ENCODE results near the gene LRMDA.
"Not testable (repeated sequence)": the region's sequence is repeated elsewhere in the genome, so short reads cannot be mapped to it uniquely, and the experiment has no call there.

Gene LRMDA

DNA sequence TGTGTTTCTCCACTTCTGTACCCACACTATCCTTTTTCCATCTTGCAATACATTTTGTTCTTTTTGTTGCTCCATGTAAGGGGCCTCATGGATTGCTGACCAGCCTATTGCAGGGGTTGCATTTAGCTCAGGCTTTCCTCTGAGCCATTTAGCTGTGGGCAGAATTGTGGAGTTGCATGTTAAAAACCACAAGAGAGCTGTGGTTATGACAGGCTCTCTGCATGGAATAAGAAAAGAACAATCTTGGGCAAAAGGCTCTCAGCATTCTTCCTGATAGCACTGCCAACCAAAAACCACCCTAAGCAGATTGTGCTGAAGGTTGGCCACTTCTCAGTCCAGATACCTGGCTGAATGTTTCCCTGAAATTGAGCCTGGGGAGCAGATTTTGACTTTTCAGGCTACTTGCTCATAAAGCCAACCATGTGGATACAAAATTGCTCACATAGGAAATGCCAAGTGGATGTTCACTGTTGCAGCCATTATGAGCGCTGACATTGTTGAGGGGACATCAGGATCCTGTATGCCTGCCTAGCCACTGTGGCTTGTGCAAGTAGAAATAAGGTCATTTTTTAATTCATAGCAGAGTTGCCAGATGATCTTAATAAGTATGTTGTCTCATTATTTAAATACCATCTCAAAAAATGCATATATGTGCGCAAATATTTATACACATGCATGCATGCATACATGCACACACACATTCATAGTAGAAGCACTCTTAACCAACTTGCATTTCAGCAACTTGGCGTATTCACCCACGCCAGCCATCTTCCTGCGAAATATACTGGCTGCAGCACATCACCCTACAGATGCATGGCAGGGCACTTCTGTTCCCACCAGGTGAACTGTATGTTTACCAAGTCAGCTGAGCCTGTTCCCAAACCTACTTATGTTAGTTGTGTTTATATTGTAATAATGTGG lies 695.4 kb downstream of the LRMDA start:
- intact Hi-C loops (cut with DNase I): no loop called here
- no peak for DNase-seq

DNA sequence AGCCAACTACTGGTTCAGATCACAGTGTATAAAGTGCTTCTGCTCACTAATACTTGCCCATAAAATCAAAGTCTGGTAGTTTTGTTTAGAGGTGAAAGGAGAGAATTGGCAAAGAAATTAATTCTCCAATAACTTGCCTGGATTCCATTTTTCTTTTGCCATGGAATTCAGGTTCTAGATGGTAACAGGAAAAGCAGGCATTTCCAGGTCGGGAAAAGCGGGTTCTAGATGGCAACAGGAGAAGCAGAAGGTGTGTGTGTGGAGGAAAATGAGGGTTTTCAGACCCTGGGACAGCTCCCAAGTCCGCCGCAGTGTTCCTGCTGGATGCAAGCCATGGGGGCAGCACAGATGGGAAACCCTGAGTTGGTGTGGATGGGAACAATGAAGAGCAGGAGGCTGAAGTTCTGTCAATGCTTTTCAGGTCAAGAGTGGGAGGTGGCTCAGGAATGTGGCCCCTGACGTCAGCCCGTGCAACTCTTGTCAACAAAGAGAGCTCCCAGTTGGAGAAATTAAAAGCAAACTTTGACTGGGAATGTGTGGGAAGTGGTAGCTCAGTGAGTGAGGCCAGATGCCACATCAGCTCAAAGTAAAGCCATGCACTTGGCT lies 696.7 kb downstream of the LRMDA start:
- peak in 2 of 42 donors; percentile 3 to 51 for DNase-seq
- intact Hi-C loops (cut with DNase I): no loop called here

DNA sequence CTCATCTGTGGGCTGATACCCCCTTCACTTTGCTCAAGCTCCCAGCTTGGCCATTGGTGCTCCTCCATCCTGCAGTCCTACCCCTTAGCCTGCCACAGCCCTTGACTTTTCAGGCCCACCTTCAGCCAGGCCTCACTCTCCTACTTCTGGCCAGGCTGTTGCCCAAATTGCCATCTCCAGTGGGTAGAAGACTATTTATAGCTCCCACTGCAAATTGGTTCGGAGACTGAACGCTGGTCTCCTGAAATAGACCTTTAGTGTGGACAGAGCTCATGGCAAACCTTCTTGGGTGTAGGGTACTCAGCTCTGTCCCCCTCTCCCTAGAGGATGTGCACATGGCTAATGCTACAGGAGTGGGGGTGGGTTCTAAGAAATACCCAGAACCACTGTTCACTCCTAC lies 697.8 kb downstream of the LRMDA start:
- intact Hi-C loops (cut with DNase I): no loop called here
- no peak for DNase-seq

DNA sequence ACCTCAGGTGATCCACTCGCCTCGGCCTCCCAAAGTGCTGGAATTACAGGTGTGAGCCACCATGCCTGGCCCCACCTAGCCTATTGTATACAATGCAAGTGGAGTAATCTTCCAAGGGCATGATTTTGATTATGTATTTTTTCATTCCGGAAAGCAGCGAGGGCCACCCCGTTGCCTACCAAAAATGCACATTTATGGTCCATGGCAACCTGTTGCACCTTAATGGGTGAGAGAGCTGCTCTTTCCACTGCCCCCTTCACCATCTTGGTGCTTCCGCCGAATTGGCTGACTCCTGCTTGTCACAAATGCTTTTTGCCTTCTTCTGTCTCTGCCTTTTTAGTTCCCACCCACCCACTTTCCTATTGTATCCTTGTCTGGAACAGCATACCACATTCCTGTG lies 699.5 kb downstream of the LRMDA start:
- no peak for DNase-seq
- intact Hi-C loops (cut with DNase I): no loop called here

DNA sequence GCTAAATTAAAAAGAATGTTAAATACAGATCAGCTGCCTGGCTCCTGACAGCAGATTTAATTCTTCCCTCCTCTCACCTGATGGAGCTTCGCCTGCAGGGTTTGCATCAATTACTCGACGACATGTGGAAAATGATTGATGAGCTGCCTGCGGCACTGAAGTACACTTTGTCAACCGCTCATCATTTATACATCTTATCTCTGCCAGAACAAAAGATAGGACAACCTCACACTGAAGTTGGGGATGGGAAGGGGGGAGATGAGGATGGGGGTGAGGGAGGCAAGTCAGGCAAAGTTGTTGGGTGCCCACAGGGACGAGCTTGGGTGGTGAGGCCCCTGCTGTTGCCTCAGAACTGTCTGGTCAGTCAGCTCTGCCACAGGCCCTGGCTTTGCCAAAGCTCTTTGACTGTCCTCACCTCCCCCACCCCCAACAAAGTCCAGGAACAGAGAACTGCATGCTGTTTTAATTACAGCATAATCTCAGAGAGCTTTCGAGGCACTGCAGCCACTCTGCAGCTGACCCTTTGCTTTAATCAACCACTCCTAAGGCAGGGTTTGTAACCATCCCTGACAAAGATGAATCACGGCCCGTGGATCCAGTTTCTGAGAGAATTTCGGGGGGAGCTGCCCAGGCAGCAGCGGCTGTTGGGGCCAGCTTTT lies 702.3 kb downstream of the LRMDA start:
- no peak for DNase-seq
- intact Hi-C loops (cut with DNase I): no loop called here

DNA sequence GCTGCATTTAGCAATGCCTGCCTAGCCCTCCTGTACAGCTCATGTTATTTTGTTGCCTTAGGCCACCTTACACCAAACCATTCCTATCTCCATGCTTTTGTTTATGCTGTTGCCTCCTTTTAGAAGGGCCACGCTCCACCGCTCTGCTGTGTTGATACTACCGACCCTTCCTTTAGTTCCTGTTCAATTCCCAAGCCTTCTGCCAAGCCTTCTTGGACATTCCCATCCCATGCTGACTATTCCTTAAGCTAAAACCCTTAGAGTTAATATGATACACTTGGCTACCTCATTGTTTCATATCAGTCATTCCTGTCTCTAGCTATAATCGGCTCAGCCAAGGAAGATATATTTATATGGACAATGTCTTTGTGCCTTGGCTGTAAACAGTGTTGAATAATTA lies 705.5 kb downstream of the LRMDA start:
- DNase-seq: no peak
- intact Hi-C loops (cut with DNase I): no loop called here

DNA sequence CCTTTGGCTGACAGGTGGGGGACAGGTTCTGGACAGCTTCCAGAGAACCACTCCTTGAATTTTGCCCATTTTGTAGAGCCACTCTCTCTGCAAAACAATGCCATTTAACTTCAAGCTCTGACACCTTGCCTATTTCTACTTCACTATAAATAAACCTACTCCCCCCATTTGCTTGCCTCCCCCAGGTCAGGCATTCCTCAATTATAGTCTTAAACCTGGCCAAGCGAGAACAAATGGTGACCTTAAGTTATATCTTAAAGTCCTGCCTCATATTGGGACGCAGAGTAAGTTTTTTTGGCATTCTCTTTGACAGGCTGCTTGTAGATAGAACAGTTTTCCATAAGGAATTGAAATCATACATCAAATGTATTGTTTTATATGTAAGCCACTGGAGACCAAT lies 706.9 kb downstream of the LRMDA start:
- DNase-seq: no peak
- intact Hi-C loops (cut with DNase I): no loop called here

DNA sequence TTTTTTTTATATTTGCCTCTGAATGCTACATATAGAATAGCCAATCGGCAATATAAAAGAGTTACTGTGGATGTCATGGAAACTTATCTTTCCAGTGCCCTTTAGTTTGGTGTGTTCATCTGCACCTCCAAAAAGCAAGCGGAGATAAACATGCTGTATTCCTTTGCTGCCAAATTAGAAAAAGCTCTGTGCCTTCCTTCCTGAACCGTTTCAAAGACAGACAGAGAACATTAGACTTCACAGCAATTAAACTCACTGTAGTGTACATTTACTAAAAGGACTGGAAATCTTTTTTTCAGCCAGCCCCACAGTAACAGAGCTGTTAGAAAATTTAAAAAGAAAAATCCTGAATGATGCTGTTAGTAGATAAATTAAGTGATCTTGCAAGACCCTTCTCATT lies 707.5 kb downstream of the LRMDA start:
- no peak for DNase-seq
- intact Hi-C loops (cut with DNase I): no loop called here

DNA sequence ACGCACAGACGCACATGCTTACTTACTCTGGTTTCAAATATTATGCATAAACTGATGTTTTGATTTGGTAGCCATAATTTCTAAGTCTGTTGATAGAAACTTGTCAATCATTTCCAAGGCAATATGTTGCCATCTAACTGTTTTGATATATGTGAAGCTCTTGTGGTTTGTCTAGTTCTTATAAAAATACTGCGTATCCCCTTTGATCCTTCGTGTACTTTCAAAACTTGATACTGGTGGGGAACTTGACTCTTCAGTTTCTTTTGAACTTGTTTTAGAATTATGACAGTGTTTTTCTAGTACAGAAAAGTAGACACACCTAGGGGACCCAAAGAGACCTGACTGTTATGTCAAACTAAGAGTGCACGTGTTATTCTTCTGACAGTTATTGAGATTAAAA lies 708.0 kb downstream of the LRMDA start:
- intact Hi-C loops (cut with DNase I): no loop called here
- no peak for DNase-seq

DNA sequence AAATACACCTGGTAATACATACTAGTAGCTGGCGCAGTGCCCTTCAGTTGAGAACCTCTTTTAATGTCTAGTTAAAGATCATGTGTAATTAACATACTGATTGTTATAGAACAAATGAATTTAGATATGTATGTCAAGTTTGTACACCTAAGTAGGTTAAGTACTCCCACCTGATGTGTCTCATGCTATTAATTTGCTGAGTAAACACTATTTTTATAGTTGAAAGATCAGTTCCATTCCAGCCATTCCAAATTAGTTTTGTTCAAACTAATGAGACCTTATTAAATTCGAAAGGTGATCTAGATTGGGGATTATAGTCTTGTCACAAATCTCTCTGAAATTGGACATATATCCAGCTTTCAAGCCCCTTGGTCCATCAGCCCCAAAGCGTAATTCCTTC lies 710.0 kb downstream of the LRMDA start:
- no peak for DNase-seq
- intact Hi-C loops (cut with DNase I): no loop called here

DNA sequence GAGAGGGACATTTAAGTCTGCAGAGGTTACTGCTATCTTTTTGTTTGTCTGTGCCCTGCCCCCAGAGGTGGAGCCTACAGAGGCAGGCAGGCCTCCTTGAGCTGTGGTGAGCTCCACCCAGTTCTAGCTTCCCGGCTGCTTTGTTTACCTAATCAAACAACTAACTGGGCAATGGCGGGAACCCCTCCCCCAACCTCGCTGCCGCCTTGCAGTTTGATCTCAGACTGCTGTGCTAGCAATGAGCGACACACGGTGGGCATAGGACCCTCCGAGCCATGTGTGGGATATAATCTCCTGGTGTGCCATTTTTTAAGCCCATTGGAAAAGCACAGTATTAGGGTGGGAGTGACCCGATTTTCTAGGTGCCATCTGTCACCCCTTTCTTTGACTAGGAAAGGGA lies 716.8 kb downstream of the LRMDA start:
- intact Hi-C loops (cut with DNase I); DNase-seq: not testable (repeated sequence)

DNA sequence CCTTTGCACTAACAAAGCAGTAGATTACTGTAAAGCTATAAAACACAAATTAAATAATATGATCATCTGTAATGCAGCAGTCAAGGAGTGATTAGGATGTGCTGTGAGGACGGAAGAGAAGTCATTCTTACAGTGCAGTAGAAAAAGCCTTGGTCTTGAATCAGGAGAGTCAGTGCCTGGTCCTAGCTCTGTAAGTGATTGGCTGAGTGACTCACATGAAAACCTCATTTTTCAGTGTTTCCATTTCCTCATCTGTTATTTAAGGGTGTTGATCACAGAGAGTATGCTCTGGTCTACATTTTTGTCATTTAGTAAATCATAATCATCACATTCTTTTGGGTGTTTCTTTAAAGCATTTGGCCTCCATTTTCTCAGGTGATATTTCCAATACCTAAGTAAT lies 717.8 kb downstream of the LRMDA start:
- intact Hi-C loops (cut with DNase I): no loop called here
- DNase-seq: no peak

DNA sequence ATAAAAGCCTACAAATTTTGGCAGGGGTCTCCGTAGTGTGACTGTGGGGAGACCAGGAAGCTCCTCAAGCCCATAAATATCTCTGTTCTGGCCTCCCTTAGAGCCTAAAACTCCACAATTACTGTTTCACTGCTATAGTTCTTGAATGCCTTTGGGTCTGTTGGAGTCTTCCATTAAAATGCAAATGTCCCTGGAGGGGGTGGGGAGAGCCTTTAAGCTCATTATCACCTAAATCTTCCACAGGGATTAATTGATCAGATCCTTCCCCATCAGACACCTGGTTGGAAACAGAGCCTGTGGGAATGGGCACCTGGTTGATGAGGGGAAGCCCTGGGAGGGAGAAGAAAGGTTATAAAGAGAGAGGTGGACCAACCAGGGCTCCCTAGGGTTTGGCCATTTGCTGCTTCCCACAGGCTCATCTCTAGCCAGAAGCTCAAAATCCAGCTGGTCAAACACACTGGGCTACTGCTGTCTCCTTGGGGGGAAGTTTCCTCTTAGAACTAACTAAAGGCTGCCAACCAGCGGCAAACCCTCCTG lies 718.2 kb downstream of the LRMDA start:
- DNase-seq: no peak
- intact Hi-C loops (cut with DNase I): no loop called here

DNA sequence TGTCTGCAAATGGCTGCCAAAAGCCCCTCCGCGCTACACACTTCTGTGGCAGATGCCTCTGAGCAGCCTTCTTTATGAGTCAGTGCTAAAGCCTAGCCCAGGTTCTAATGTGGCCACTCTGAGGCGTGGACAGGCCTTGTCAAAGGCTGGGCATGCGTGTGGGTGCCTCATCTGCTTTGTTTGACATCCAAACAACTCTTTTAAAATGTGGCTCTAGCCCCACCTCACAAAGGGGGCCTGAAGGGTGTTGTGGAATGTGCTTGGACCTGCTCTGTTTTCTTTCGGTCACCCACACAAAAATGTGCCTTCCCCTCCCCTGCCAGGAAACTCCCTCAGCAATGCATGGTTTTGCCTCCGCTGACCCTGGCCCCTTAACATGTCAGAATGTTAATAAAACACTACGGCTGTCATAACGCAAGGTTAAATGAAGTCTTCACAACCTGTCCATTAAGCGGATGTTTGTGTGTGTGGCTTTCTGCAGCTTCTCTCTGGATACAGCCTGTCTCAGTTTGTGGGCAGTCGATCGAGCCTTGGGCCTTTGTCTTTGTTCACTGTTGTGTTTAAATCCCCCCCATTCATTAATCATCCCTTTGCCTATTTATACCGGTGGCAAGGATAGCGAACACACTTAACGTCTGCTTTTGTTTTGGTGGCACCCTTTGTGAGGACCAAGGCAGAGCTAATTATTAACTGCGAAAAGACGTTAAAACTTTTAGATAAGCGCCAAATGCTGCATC lies 718.9 kb downstream of the LRMDA start:
- no peak for DNase-seq
- intact Hi-C loops (cut with DNase I): no loop called here

DNA sequence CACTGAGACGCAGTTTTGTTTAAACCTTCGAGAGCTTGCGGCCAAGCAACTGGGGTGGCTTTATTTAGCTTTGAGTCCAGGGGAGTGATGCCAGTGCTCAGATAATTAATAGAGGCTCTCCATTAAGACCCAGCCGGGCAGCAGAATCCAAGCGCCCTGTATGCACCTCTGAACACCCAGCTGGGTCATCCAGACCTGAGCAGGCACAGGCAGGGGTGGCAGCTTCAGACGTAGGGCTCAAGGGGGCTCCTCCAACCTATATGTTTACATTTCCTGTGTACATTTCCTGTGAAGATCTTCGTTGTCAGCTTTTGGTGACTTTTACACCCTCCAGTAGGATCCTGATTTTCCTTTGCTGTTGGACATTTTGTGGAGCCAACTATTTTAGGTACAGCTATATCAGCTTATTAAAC lies 719.5 kb downstream of the LRMDA start:
- intact Hi-C loops (cut with DNase I): no loop called here

DNA sequence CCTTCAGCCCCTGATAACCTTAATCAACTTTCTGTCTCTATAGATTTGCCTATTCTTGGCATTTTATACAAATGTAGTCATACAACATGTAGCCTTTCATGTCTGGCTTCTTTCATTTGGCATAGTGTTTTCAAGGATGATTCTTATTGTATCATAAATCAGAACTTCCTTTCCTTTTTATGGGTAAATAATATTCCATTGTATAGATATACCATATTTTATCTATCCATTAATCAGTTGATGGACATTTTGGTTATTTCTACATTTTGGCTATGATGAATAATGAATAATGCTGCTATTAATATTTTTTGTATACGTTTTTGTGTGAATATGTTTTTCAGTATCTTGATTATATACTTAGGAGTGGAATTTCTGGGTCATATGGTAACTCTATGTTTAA lies 720.8 kb downstream of the LRMDA start:
- intact Hi-C loops (cut with DNase I): no loop called here
- no peak for DNase-seq

More for the DNA sequence above, 719.5 kb downstream of the LRMDA start:
- DNase-seq: peak in 5 of 42 donors; percentile 8 to 39 (median 14)

DNA sequence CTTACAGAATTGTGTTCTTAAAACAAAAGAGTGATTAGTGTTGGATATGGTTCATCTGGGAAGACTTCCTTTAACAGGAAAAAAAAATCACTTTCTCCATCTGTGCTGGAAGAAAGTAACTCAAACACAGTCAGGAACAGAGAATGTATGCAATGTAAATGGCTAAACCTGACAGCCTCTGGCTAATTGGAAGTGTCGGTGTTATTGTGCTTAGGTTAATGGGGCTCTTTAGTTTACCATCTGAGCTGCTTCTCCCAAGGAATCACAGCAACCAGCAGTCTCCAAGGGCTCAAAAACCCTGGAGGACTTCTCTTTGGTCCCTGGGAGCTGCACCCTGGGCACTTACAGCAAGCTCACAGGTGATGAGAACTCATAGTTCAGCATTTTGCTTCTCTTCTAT lies 724.5 kb downstream of the LRMDA start:
- intact Hi-C loops (cut with DNase I): no loop called here
- no peak for DNase-seq

DNA sequence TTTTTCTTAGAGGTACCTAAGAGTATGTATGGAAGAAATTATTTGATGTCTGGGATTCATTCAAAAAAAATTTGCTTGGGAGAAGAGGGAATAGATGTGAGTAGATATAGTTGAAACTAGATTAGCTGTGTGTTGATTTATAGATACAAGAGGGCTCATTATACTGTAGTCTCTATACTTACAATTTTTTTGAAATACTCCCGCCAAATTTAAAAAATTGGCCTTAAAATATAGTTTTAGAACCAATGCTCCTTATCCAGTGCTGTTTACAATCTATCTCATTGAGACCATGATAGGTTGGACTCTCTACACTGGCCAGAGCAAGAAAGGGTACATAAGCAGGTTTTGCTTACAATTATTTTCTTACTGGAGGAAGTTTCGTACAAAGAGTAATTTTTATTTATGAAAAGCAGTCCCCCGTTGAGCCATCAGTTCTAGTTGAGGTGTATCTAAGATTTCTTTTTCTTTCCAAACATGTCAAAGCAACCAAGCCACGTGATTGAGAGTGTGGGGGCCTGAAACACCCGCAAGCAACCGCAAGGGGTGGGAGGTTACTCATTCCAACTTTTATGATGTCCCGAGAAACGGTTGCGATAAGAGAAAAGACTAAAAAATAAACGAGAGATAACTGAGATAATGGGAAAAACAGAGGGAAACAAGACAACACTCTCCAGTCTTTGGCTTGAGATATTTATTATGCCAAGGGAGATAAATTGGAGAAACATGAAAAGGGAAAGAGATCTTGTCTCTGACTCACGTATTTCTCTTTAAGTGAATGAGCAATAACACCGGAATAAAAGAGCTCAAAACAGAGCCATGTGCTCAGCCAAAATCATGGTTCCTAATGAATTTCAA lies 729.2 kb downstream of the LRMDA start:
- DNase-seq: peak in 1 of 42 donors; percentile 13
- intact Hi-C loops (cut with DNase I): no loop called here

DNA sequence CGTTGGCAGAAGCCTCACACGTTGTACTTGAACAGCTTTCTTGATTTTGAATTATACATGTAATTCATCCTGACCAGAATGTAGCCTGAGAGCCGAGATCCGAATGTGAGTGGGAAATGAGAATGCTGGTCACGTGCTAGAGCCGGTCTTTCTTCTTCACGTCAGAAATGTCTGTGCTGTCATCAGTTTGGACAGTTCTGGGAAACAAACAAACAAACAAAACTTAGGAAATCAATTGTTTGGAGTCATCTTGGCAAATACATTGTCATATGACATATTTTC lies 729.8 kb downstream of the LRMDA start:
- DNase-seq: no peak
- intact Hi-C loops (cut with DNase I): no loop called here
